Measurements from ENCODE around the gene ETFDH.
"Not testable (repeated sequence)": the region's sequence is repeated elsewhere in the genome, so short reads cannot be mapped to it uniquely, and the experiment has no call there.

ETFDH gene

GRCh38 chr4:158671915-158672806 lies at the start of gene ETFDH:
Gene ETFDH (plus strand): TSS chr4:158672296. CDS start chr4:158672457, 161 bp downstream.
- peak; percentile 95 for DNase-seq (ENCODE audit: low read depth)

GRCh38 chr4:158624889-158625478 lies 47.1 kb upstream of the ETFDH start:
- peak; percentile 14 for DNase-seq (ENCODE audit: low read depth)

GRCh38 chr4:158625544-158625943 lies 46.6 kb upstream of the ETFDH start:
- no peak for DNase-seq (ENCODE audit: low read depth)

GRCh38 chr4:158630893-158631292 lies 41.2 kb upstream of the ETFDH start:
- DNase-seq (ENCODE audit: low read depth), result peak; percentile 22

GRCh38 chr4:158636619-158637018 lies 35.5 kb upstream of the ETFDH start:
- DNase-seq (ENCODE audit: low read depth), result no peak

- no peak for DNase-seq (ENCODE audit: low read depth)
These were observed 27.7 kb upstream of the ETFDH start for GRCh38 chr4:158644356-158644755.

GRCh38 chr4:158644760-158645159 lies 27.3 kb upstream of the ETFDH start:
- no peak for DNase-seq (ENCODE audit: low read depth)

- no peak for DNase-seq (ENCODE audit: low read depth)
These were observed 22.9 kb upstream of the ETFDH start for GRCh38 chr4:158649111-158649680.

GRCh38 chr4:158652920-158653319 lies 19.2 kb upstream of the ETFDH start:
- DNase-seq (ENCODE audit: low read depth), result no peak

GRCh38 chr4:158656439-158656838 lies 15.7 kb upstream of the ETFDH start:
- no peak for DNase-seq (ENCODE audit: low read depth)

GRCh38 chr4:158657291-158657690 lies 14.8 kb upstream of the ETFDH start:
- DNase-seq (ENCODE audit: low read depth), result no peak

- not testable (repeated sequence) for DNase-seq (ENCODE audit: low read depth)
These were observed 8.8 kb upstream of the ETFDH start for GRCh38 chr4:158663255-158663654.

- not testable (repeated sequence) for DNase-seq (ENCODE audit: low read depth)
These were observed 8.1 kb upstream of the ETFDH start for GRCh38 chr4:158663707-158664625.

- DNase-seq (ENCODE audit: low read depth), result no peak
These were observed 7.3 kb upstream of the ETFDH start for GRCh38 chr4:158664806-158665205.

- DNase-seq (ENCODE audit: low read depth), result no peak
These were observed 5.2 kb upstream of the ETFDH start for GRCh38 chr4:158666892-158667291.

- DNase-seq (ENCODE audit: low read depth), result no peak
These were observed 4.4 kb upstream of the ETFDH start for GRCh38 chr4:158667651-158668198.

- DNase-seq (ENCODE audit: low read depth), result no peak
These were observed 2.8 kb upstream of the ETFDH start for GRCh38 chr4:158669310-158669709.

GRCh38 chr4:158670975-158671664 lies 976 bp upstream of the ETFDH start:
- DNase-seq (ENCODE audit: low read depth), result peak; percentile 63

GRCh38 chr4:158671665-158671914 lies 506 bp upstream of the ETFDH start, which contains the start of gene C4orf46:
Gene C4orf46 (minus strand): TSS chr4:158671887. CDS start chr4:158671801, 86 bp downstream.
- no peak for DNase-seq (ENCODE audit: low read depth)

- no peak for DNase-seq (ENCODE audit: low read depth)
These were observed 1.5 kb downstream of the ETFDH start for GRCh38 chr4:158673633-158674032.

- no peak for DNase-seq (ENCODE audit: low read depth)
These were observed 4.0 kb downstream of the ETFDH start for GRCh38 chr4:158676076-158676475.

Data from HS-5 (cell line).